WTC11 (cell line): ENCODE results near the gene PDZD8. TPM values are rescaled to one million over a fixed set of nuclear protein-coding genes. Genes with fewer than 3 reads are reported as not detected.
A peak's percentile ranks its signal among the peaks of the same experiment; 100 is the strongest.

Experiments
- ATAC-seq: fragments of 200-7000 bp; cut with Tn5 transposase; 2 replicates; pipeline ENCODE4 v1.10.0; 2021; ENCODE audit warnings: mild to moderate bottlenecking, moderate library complexity
- CTCF ChIA-PET: fragments of 300-600 bp; sonication (Branson Sonifier 250); formaldehyde crosslinking; loops from one replicate; lab custom pipeline; 2021; ENCODE audit warnings: antibody characterized with exemption; lab: Charles Lee
- POLR2A ChIA-PET: fragments of 350-600 bp; sonication (Branson Sonifier 250); formaldehyde crosslinking; loops from one replicate; lab custom pipeline; 2021; ENCODE audit warnings: antibody characterized with exemption; lab: Charles Lee
- DNase-seq: peaks from one replicate; pipeline ENCODE4 v3.0.0; 2021; ENCODE audit warnings: low spot score
- H3K27ac Mint-ChIP-seq: 2 replicates; pipeline ENCODE4 v1.8.0; 2021; ENCODE audit warnings: mixed read lengths
- H3K27me3 Mint-ChIP-seq: 2 replicates; pipeline ENCODE4 v1.8.0; 2021; ENCODE audit warnings: low read depth, mild to moderate bottlenecking, moderate library complexity, mixed read lengths
- H3K36me3 Mint-ChIP-seq: 2 replicates; pipeline ENCODE4 v1.8.0; 2021; ENCODE audit warnings: mixed read lengths
- H3K4me1 Mint-ChIP-seq: 2 replicates; pipeline ENCODE4 v1.8.0; 2022; ENCODE audit warnings: mixed read lengths
- H3K4me3 Mint-ChIP-seq: 2 replicates; pipeline ENCODE4 v1.8.0; 2021; ENCODE audit warnings: mild to moderate bottlenecking, moderate library complexity, mixed read lengths
- H3K9me3 Mint-ChIP-seq: 2 replicates; pipeline ENCODE4 v1.8.0; 2021; ENCODE audit warnings: mixed read lengths
- AR ChIP-seq: fragments of 250-450 bp; sonication (Bioruptor Pico); IDR thresholded peaks from 2 replicates; pipeline ENCODE4 v1.9.0; 2021; ENCODE audit warnings: mild to moderate bottlenecking
- ATF1 ChIP-seq: sonication (generic); formaldehyde crosslinking; IDR thresholded peaks from 2 replicates; pipeline ENCODE4 v1.8.1; 2023; ENCODE audit warnings: mild to moderate bottlenecking, moderate library complexity, missing genetic modification reagents
- ATF3 ChIP-seq: sonication (generic); formaldehyde crosslinking; conservative IDR thresholded peaks from 2 replicates; pipeline ENCODE4 v1.8.1; 2022; ENCODE audit warnings: mild to moderate bottlenecking, missing genetic modification reagents
- ATF6 ChIP-seq: sonication (generic); formaldehyde crosslinking; IDR thresholded peaks from 2 replicates; pipeline ENCODE4 v1.8.1; 2023; ENCODE audit warnings: mild to moderate bottlenecking, missing genetic modification reagents
- ELF4 ChIP-seq: sonication (generic); formaldehyde crosslinking; IDR thresholded peaks from 2 replicates; pipeline ENCODE4 v1.8.1; 2022; ENCODE audit warnings: low read depth, mild to moderate bottlenecking, moderate library complexity, missing genetic modification reagents
- ESRRA ChIP-seq: sonication (generic); formaldehyde crosslinking; IDR thresholded peaks from 2 replicates; pipeline ENCODE4 v1.8.1; 2022; ENCODE audit warnings: mild to moderate bottlenecking, missing genetic modification reagents, borderline replicate concordance
- ETV6 ChIP-seq: sonication (generic); formaldehyde crosslinking; IDR thresholded peaks from 2 replicates; pipeline ENCODE4 v1.8.1; 2022; ENCODE audit warnings: mild to moderate bottlenecking, missing genetic modification reagents
- HMGA2 ChIP-seq: fragments of 250-450 bp; sonication (Bioruptor Pico); IDR thresholded peaks from 2 replicates; pipeline ENCODE4 v1.4.0; 2021; ENCODE audit warnings: mild to moderate bottlenecking, moderate library complexity
- HMGXB4 ChIP-seq: sonication (generic); formaldehyde crosslinking; IDR thresholded peaks from 2 replicates; pipeline ENCODE4 v1.8.1; 2023; ENCODE audit warnings: mild to moderate bottlenecking, moderate library complexity, missing genetic modification reagents
- MYBL2 ChIP-seq: sonication (generic); formaldehyde crosslinking; IDR thresholded peaks from 2 replicates; pipeline ENCODE4 v1.8.1; 2023; ENCODE audit warnings: mild to moderate bottlenecking, moderate library complexity, missing genetic modification reagents
- TCF7 ChIP-seq: sonication (generic); formaldehyde crosslinking; IDR thresholded peaks from 2 replicates; pipeline ENCODE4 v1.8.0; 2022; ENCODE audit warnings: mild to moderate bottlenecking, low read depth, missing genetic modification reagents, moderate library complexity
- TEAD1 ChIP-seq: sonication (generic); formaldehyde crosslinking; IDR thresholded peaks from 2 replicates; pipeline ENCODE4 v1.8.0; 2022; ENCODE audit warnings: mild to moderate bottlenecking, missing genetic modification reagents
- ZNF121 ChIP-seq: sonication (generic); formaldehyde crosslinking; IDR thresholded peaks from 2 replicates; pipeline ENCODE4 v1.8.0; 2023; ENCODE audit warnings: missing genetic modification reagents
- ZNF219 ChIP-seq: sonication (generic); formaldehyde crosslinking; IDR thresholded peaks from 2 replicates; pipeline ENCODE4 v1.8.0; 2023; ENCODE audit warnings: missing genetic modification reagents, mild to moderate bottlenecking, borderline replicate concordance
- ZNF281 ChIP-seq: sonication (generic); formaldehyde crosslinking; IDR thresholded peaks from 2 replicates; pipeline ENCODE4 v1.8.0; 2023; ENCODE audit warnings: mild to moderate bottlenecking, missing genetic modification reagents
- ZNF317 ChIP-seq: sonication (generic); formaldehyde crosslinking; IDR thresholded peaks from 2 replicates; pipeline ENCODE4 v1.8.1; 2023; ENCODE audit warnings: low read depth, mild to moderate bottlenecking, moderate library complexity, missing genetic modification reagents, borderline replicate concordance
- total RNA-seq: library from RNA; stranded (reverse); gene quantifications from 3 replicates; pipeline ENCODE4 v1.2.3, GENCODE V29; 2021
- TF ChIP-seq, protein P1 (sequence below): sonication (generic); formaldehyde crosslinking; IDR thresholded peaks from 2 replicates; pipeline ENCODE4 v1.8.1; 2023; ENCODE audit warnings: mild to moderate bottlenecking, missing genetic modification reagents, moderate library complexity
- TF ChIP-seq, protein P2 (sequence below): sonication (generic); formaldehyde crosslinking; IDR thresholded peaks from 2 replicates; pipeline ENCODE4 v1.8.0; 2022; ENCODE audit warnings: missing genetic modification reagents

Gene PDZD8
- total RNA-seq, 1 experiment from 2014 or later = 52.7 TPM

GRCh38 chr10:117382861-117383260 lies 7.6 kb upstream of the PDZD8 start (continued):
- no peak for TF ChIP-seq AR (CRISPR knock-in tag)
- TF ChIP-seq ATF3 = no peak
- TF ChIP-seq ETV6 (CRISPR knock-in tag) = no peak
- no peak for TF ChIP-seq ZNF317 (CRISPR knock-in tag)
- TF ChIP-seq ZNF219 (CRISPR knock-in tag) = no peak
- TF ChIP-seq ATF6 (CRISPR knock-in tag) = no peak
- TF ChIP-seq, protein P1, sequence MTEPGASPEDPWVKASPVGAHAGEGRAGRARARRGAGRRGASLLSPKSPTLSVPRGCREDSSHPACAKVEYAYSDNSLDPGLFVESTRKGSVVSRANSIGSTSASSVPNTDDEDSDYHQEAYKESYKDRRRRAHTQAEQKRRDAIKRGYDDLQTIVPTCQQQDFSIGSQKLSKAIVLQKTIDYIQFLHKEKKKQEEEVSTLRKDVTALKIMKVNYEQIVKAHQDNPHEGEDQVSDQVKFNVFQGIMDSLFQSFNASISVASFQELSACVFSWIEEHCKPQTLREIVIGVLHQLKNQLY (CRISPR knock-in tag) = no peak
- TF ChIP-seq ZNF281 (CRISPR knock-in tag) = no peak
- TF ChIP-seq ESRRA = no peak
- no peak for TF ChIP-seq ATF1 (CRISPR knock-in tag)

- peaks cover 41% of the 10 kb centered on the region for H3K4me1 Mint-ChIP-seq
- H3K36me3 Mint-ChIP-seq = peaks cover 2% of the 10 kb centered on the region; the same call in 1 of the 2 replicates
- no peak overlapping the region for H3K27ac Mint-ChIP-seq
- H3K4me3 Mint-ChIP-seq = peak overlapping the region; percentile 93
- ChIA-PET CTCF (interaction anchor here (0.9 to 1.5 kb wide), 6 partner anchors 28 to 158 kb away, joined by 3 to 6 read pairs (median 4); no protein-coding TSS in a partner anchor), POLR2A (interaction anchor here (0.6 to 0.7 kb wide), 2 partner anchors 31 to 778 kb away, joined by 3 to 5 read pairs; no protein-coding TSS in a partner anchor)
- H3K27me3 Mint-ChIP-seq = peaks cover 42% of the 10 kb centered on the region
- ATAC-seq = peak; percentile 43
- no peaks in the 10 kb centered on the region for H3K9me3 Mint-ChIP-seq
- DNase-seq = peak; percentile 30
- TF ChIP-seq ZNF219 (CRISPR knock-in tag) (0 out of 2 replicates have a peak, but pooled peaks have one; percentile 62), ZNF121 (CRISPR knock-in tag) (no peak), HMGXB4 (CRISPR knock-in tag) (0 out of 2 replicates have a peak, but pooled peaks have one; percentile 47), TCF7 (CRISPR knock-in tag) (0 out of 2 replicates have a peak, but pooled peaks have one; percentile 29), HMGA2 (no peak), MYBL2 (CRISPR knock-in tag) (peak; percentile 48; the same call in 1 of the 2 replicates), ELF4 (CRISPR knock-in tag) (no peak), TEAD1 (CRISPR knock-in tag) (0 out of 2 replicates have a peak, but pooled peaks have one; percentile 1)
- TF ChIP-seq, protein P2, sequence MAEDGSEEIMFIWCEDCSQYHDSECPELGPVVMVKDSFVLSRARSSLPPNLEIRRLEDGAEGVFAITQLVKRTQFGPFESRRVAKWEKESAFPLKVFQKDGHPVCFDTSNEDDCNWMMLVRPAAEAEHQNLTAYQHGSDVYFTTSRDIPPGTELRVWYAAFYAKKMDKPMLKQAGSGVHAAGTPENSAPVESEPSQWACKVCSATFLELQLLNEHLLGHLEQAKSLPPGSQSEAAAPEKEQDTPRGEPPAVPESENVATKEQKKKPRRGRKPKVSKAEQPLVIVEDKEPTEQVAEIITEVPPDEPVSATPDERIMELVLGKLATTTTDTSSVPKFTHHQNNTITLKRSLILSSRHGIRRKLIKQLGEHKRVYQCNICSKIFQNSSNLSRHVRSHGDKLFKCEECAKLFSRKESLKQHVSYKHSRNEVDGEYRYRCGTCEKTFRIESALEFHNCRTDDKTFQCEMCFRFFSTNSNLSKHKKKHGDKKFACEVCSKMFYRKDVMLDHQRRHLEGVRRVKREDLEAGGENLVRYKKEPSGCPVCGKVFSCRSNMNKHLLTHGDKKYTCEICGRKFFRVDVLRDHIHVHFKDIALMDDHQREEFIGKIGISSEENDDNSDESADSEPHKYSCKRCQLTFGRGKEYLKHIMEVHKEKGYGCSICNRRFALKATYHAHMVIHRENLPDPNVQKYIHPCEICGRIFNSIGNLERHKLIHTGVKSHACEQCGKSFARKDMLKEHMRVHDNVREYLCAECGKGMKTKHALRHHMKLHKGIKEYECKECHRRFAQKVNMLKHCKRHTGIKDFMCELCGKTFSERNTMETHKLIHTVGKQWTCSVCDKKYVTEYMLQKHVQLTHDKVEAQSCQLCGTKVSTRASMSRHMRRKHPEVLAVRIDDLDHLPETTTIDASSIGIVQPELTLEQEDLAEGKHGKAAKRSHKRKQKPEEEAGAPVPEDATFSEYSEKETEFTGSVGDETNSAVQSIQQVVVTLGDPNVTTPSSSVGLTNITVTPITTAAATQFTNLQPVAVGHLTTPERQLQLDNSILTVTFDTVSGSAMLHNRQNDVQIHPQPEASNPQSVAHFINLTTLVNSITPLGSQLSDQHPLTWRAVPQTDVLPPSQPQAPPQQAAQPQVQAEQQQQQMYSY (CRISPR knock-in tag) = peak; percentile 42; the same call in 1 of the 2 replicates
Measured at GRCh38 chr10:117374506-117375359, 507 bp downstream of the PDZD8 start.
